SU-DHL-6 (cell line): ENCODE results near the gene MEDAG.

ENCODE experiments used
- H2AFZ ChIP-seq: fragments of 200-600 bp; sonication (generic); 2 replicates; pipeline ENCODE4 v1.6.1; 2014; ENCODE audit warnings: low read depth, mild to moderate bottlenecking, moderate library complexity, mixed read lengths, antibody characterized with exemption, low read length; ENCODE audit not compliant: severe bottlenecking
- H3F3A ChIP-seq: fragments of 200-600 bp; shearing (Covaris generic); 2 replicates; pipeline ENCODE4 v1.6.0; 2016; ENCODE audit warnings: antibody characterized with exemption, mild to moderate bottlenecking; ENCODE audit not compliant: insufficient read depth
- H3K27ac ChIP-seq: fragments of 200-600 bp; sonication (generic); 2 replicates; pipeline ENCODE4 v1.5.1; 2016; ENCODE audit warnings: low read depth, mild to moderate bottlenecking, low read length, moderate library complexity, mixed read lengths
- H3K27me3 ChIP-seq: fragments of 200-600 bp; sonication (generic), shearing (Covaris generic); 2 replicates; pipeline ENCODE4 v1.6.0; 2014; ENCODE audit warnings: mild to moderate bottlenecking, low read length
- H3K36me3 ChIP-seq: fragments of 200-600 bp; sonication (generic); 2 replicates; pipeline ENCODE4 v1.6.1; 2014; ENCODE audit warnings: mild to moderate bottlenecking, low read length, mixed read lengths
- H3K4me2 ChIP-seq: fragments of 300-600, 200-600 bp; shearing (Covaris generic), sonication (generic); 2 replicates; pipeline ENCODE4 v1.6.0; 2014; ENCODE audit warnings: low read length, low read depth, mild to moderate bottlenecking; ENCODE audit not compliant: poor library complexity, severe bottlenecking
- H3K4me3 ChIP-seq: fragments of 200-600 bp; sonication (generic); 2 replicates; pipeline ENCODE4 v1.5.1; 2014; ENCODE audit warnings: antibody characterized with exemption, low read length, mild to moderate bottlenecking, mixed read lengths; ENCODE audit not compliant: insufficient read depth, poor library complexity, severe bottlenecking
- H3K79me2 ChIP-seq: fragments of 200-600 bp; sonication (generic); 2 replicates; pipeline ENCODE4 v1.6.1; 2014; ENCODE audit warnings: mild to moderate bottlenecking, low read length, moderate library complexity; ENCODE audit not compliant: insufficient read depth
- H3K9ac ChIP-seq: fragments of 200-600 bp; sonication (generic); 2 replicates; pipeline ENCODE4 v1.7.0; 2014; ENCODE audit warnings: mild to moderate bottlenecking, low read length
- H3K9me2 ChIP-seq: fragments of 200-600 bp; sonication (generic); replicated peaks from 2 replicates; pipeline ENCODE4 v1.6.1; 2014; ENCODE audit warnings: low read length; ENCODE audit not compliant: insufficient read depth
- H3K9me3 ChIP-seq: fragments of 200-600 bp; sonication (generic); 2 replicates; pipeline ENCODE4 v1.6.1; 2014; ENCODE audit warnings: low read length, mixed read lengths; ENCODE audit not compliant: insufficient read depth
- H4K20me1 ChIP-seq: fragments of 200-600 bp; sonication (generic); 2 replicates; pipeline ENCODE4 v1.6.1; 2014; ENCODE audit warnings: low read depth, mild to moderate bottlenecking, antibody characterized with exemption, low read length, moderate library complexity, mixed read lengths
- EZH2phosphoT487 ChIP-seq: fragments of 200-600 bp; sonication (generic), shearing (Covaris generic); conservative IDR thresholded peaks from 2 replicates; pipeline ENCODE4 v1.6.1; 2018; ENCODE audit warnings: mild to moderate bottlenecking, antibody characterized with exemption, low read length, moderate library complexity, mixed read lengths
- TF ChIP-seq, protein P1 (sequence below): fragments of 200-600 bp; sonication (generic); IDR thresholded peaks from one replicate; pipeline ENCODE4 v1.5.1; 2017; ENCODE audit warnings: antibody characterized with exemption, mild to moderate bottlenecking, low read length, moderate library complexity; ENCODE audit not compliant: insufficient read depth, poor library complexity, severe bottlenecking

The MEDAG gene

DNA sequence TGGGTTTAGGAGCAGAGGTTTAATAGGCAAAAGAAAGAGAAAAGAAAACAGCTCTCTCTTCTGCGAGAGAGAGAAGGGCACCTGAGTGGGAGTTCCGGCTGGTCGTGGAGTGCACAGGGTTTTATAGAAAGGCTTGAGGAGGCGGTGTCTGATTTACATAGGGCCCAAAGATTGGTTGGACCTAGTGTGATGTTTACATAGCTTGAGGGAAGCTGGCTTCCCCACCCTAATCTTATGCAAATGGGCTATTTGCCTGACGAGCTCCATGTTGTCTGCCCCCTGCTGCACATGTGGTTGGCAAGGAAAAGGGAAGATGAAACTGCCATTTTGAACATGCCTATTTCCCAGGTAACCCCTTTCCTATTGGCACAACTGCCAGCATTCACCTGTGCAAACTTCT is 21.5 kb upstream of the MEDAG start:
- Histone ChIP-seq H3K36me3 (no peaks in the 10 kb centered on the region), H3K27ac (no peak overlapping the region), H3K79me2 (no peaks in the 10 kb centered on the region)

DNA sequence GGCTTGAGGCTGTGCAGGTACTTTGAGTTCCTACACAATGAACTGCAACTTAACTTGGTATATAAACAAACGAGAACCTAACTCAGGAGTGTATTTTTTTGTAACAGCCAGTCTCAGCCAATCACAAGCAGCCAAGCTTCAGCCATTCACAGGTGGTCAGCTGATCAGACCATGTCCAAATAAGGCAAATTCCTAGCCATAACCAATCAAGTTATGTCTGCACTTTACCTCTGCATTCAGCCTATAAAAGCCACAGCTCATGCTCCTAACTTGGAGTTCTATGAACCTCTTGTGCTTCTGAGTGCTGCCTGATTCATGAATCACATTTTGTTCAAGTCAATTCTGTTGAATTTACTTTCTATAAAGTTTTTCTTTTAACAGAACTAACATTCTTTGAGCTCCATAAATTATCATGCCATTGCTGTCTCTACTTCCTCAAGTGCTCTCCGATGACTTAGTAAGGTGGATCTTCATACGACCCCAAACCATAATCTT is 16.8 kb upstream of the MEDAG start:
- Histone ChIP-seq H3K9ac (no peak overlapping the region), H3K4me2 (no peak overlapping the region), H3K4me3 (no peak overlapping the region), H3K9me2 (no peaks in the 10 kb centered on the region), H4K20me1 (no peaks in the 10 kb centered on the region), H3K27me3 (no peaks in the 10 kb centered on the region; the same call in 1 of the 2 replicates), H2AFZ (no peak overlapping the region), H3F3A (no peaks in the 10 kb centered on the region), H3K79me2 (no peaks in the 10 kb centered on the region), H3K36me3 (no peaks in the 10 kb centered on the region), H3K27ac (no peak overlapping the region), H3K9me3 (no peaks in the 10 kb centered on the region)
- TF ChIP-seq EZH2phosphoT487 = no peak
- TF ChIP-seq, protein P1, sequence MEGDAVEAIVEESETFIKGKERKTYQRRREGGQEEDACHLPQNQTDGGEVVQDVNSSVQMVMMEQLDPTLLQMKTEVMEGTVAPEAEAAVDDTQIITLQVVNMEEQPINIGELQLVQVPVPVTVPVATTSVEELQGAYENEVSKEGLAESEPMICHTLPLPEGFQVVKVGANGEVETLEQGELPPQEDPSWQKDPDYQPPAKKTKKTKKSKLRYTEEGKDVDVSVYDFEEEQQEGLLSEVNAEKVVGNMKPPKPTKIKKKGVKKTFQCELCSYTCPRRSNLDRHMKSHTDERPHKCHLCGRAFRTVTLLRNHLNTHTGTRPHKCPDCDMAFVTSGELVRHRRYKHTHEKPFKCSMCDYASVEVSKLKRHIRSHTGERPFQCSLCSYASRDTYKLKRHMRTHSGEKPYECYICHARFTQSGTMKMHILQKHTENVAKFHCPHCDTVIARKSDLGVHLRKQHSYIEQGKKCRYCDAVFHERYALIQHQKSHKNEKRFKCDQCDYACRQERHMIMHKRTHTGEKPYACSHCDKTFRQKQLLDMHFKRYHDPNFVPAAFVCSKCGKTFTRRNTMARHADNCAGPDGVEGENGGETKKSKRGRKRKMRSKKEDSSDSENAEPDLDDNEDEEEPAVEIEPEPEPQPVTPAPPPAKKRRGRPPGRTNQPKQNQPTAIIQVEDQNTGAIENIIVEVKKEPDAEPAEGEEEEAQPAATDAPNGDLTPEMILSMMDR = no peak

More for the DNA sequence above, 21.5 kb upstream of the MEDAG start:
- Histone ChIP-seq H3K27me3 (no peaks in the 10 kb centered on the region), H2AFZ (no peak overlapping the region), H3K9ac (no peak overlapping the region), H3K4me2 (no peak overlapping the region), H3K9me2 (no peaks in the 10 kb centered on the region), H4K20me1 (no peaks in the 10 kb centered on the region), H3F3A (no peaks in the 10 kb centered on the region), H3K9me3 (no peaks in the 10 kb centered on the region), H3K4me3 (no peak overlapping the region)
- TF ChIP-seq, protein P1 = no peak
- no peak for TF ChIP-seq EZH2phosphoT487

GRCh38 chr13:30892966-30893365 is 13.1 kb upstream of the MEDAG start:
- TF ChIP-seq, protein P1 = peak; percentile 35
- TF ChIP-seq EZH2phosphoT487 = no peak
- Histone ChIP-seq H2AFZ (no peak overlapping the region), H4K20me1 (no peaks in the 10 kb centered on the region), H3K9ac (no peak overlapping the region), H3K79me2 (no peaks in the 10 kb centered on the region), H3K36me3 (no peaks in the 10 kb centered on the region), H3K27me3 (no peaks in the 10 kb centered on the region; the same call in 1 of the 2 replicates), H3K4me2 (no peak overlapping the region), H3F3A (no peaks in the 10 kb centered on the region), H3K9me2 (no peaks in the 10 kb centered on the region), H3K27ac (no peak overlapping the region), H3K4me3 (no peak overlapping the region), H3K9me3 (no peaks in the 10 kb centered on the region)
